SK-N-SH (cell line): ENCODE data around the gene CDC45. TPM values are rescaled to one million over a fixed set of nuclear protein-coding genes. Genes with fewer than 3 reads are reported as not detected.

Experiments
- CTCF ChIA-PET: fragments of 300-600, 350-600 bp; formaldehyde crosslinking; extraction: SDS; loops from one replicate; lab custom pipeline; 2021; lab: Yijun Ruan, JAX
- POLR2A ChIA-PET: fragments of 350-600 bp; sonication (Branson Sonifier 250); formaldehyde crosslinking; extraction: SDS; loops from one replicate; lab custom pipeline; 2020; ENCODE audit warnings: antibody characterized with exemption, inconsistent platforms; lab: Yijun Ruan, JAX
- DNase-seq: peaks from one replicate; pipeline ENCODE4 v3.0.0; 2012
- H2AFZ ChIP-seq: fragments of 200-600 bp; sonication (generic); 2 replicates; pipeline ENCODE4 v1.8.1; 2016; ENCODE audit warnings: antibody characterized with exemption, mild to moderate bottlenecking, low read depth
- H3F3A ChIP-seq: fragments of 200-600 bp; sonication (generic); replicated peaks from 2 replicates; pipeline ENCODE3; 2016; ENCODE audit warnings: antibody characterized with exemption, mild to moderate bottlenecking; ENCODE audit not compliant: insufficient read depth
- H3K27ac ChIP-seq, 2 experiments: fragments of 200-500 bp in 1 of 2; fragments of 200-600 bp in 1 of 2; sonication (Bioruptor generic) in 1 of 2; sonication (generic), shearing (Covaris generic) in 1 of 2; 2 replicates each; pipeline versions ENCODE4 v1.5.1 to v1.6.1; 2014 to 2016; ENCODE audit warnings: low read depth in 2 of 2, inconsistent platforms in 1 of 2, low read length in 1 of 2, mild to moderate bottlenecking in 1 of 2, mixed read lengths in 1 of 2
- H3K27me3 ChIP-seq: fragments of 200-600 bp; sonication (generic), shearing (Covaris generic); 2 replicates; pipeline ENCODE4 v1.6.1; 2016; ENCODE audit warnings: mixed run types; ENCODE audit not compliant: insufficient read depth
- H3K36me3 ChIP-seq, 2 experiments: fragments of 200-500 bp in 1 of 2; fragments of 200-600 bp in 1 of 2; sonication (Bioruptor generic) in 1 of 2; sonication (generic) in 1 of 2; replicated peaks in 1 of 2; 2 replicates each; pipeline versions ENCODE3 to v1.5.1; 2014 to 2016; ENCODE audit warnings: low read length in 1 of 2, mild to moderate bottlenecking in 1 of 2; ENCODE audit not compliant: insufficient read depth in 2 of 2, control insufficient read depth in 1 of 2
- H3K4me1 ChIP-seq, 2 experiments: fragments of 200-500 bp in 1 of 2; fragments of 200-600 bp in 1 of 2; sonication (Bioruptor generic) in 1 of 2; sonication (generic), shearing (Covaris generic) in 1 of 2; 2 replicates each; pipeline versions ENCODE4 v1.5.1 to v1.6.1; 2014 to 2016; ENCODE audit warnings: low read depth in 1 of 2, low read length in 1 of 2, mixed run types in 1 of 2; ENCODE audit not compliant: insufficient read depth in 2 of 2, control insufficient read depth in 1 of 2
- H3K4me2 ChIP-seq: fragments of 200-600 bp; sonication (generic), shearing (Covaris generic); 2 replicates; pipeline ENCODE4 v1.6.1; 2017; ENCODE audit warnings: mixed run types
- H3K4me3 ChIP-seq, 2 experiments: fragments of 200-500 bp in 1 of 2; fragments of 200-600 bp in 1 of 2; sonication (Bioruptor generic) in 1 of 2; sonication (generic), shearing (Covaris generic) in 1 of 2; 2 replicates each; pipeline versions ENCODE4 v1.5.1 to v1.8.1; 2014 to 2016; ENCODE audit warnings: low read depth in 2 of 2, inconsistent platforms in 1 of 2, low read length in 1 of 2, mild to moderate bottlenecking in 1 of 2, mixed read lengths in 1 of 2, moderate library complexity in 1 of 2
- H3K79me2 ChIP-seq: fragments of 200-600 bp; sonication (generic); 2 replicates; pipeline ENCODE4 v1.8.1; 2017; ENCODE audit warnings: mild to moderate bottlenecking; ENCODE audit not compliant: insufficient read depth
- H3K9ac ChIP-seq: fragments of 200-600 bp; sonication (generic); 2 replicates; pipeline ENCODE4 v1.6.1; 2017; ENCODE audit warnings: mixed run types
- H3K9me2 ChIP-seq: fragments of 200-600 bp; sonication (generic); 2 replicates; pipeline ENCODE4 v1.6.1; 2017; ENCODE audit warnings: mixed run types
- H3K9me3 ChIP-seq: fragments of 200-600 bp; sonication (generic); 2 replicates; pipeline ENCODE4 v1.6.1; 2017; ENCODE audit warnings: mixed run types, mild to moderate bottlenecking, moderate library complexity
- H4K20me1 ChIP-seq: fragments of 200-600 bp; sonication (generic); 2 replicates; pipeline ENCODE4 v1.6.1; 2017; ENCODE audit warnings: mild to moderate bottlenecking, mixed run types; ENCODE audit not compliant: insufficient read depth
- CHD2 ChIP-seq: fragments of 150-350 bp; IDR thresholded peaks from 2 replicates; pipeline ENCODE4 v1.6.1; 2018; ENCODE audit warnings: low read length; ENCODE audit not compliant: partially characterized antibody
- CTCF ChIP-seq: fragments of 200-600 bp; sonication (generic); IDR thresholded peaks from 2 replicates; pipeline ENCODE4 v1.6.1; 2017; ENCODE audit warnings: antibody characterized with exemption, mild to moderate bottlenecking, moderate library complexity
- ELF1 ChIP-seq: IDR thresholded peaks from 2 replicates; pipeline ENCODE4 v1.4.0; 2012
- FOXJ3 ChIP-seq: sonication (generic); formaldehyde crosslinking; IDR thresholded peaks from 2 replicates; pipeline ENCODE4 v1.5.1; 2020; ENCODE audit warnings: mild to moderate bottlenecking, missing genetic modification reagents
- GATA2 ChIP-seq: sonication (generic); formaldehyde crosslinking; IDR thresholded peaks from 2 replicates; pipeline ENCODE4 v1.5.0; 2020; ENCODE audit warnings: mild to moderate bottlenecking, missing genetic modification reagents
- IRF3 ChIP-seq: fragments of 150-350 bp; IDR thresholded peaks from 2 replicates; pipeline ENCODE4 v1.6.1; 2016; ENCODE audit warnings: mild to moderate bottlenecking, low read depth, low read length
- NFIC ChIP-seq: IDR thresholded peaks from 2 replicates; pipeline ENCODE4 v1.4.0; 2012; ENCODE audit warnings: borderline replicate concordance
- POLR2AphosphoS5 ChIP-seq: IDR thresholded peaks from 2 replicates; pipeline ENCODE4 v1.6.1; 2012; ENCODE audit warnings: low read depth, low read length
- RAD21 ChIP-seq: IDR thresholded peaks from 2 replicates; pipeline ENCODE4 v1.6.1; 2012; ENCODE audit warnings: mild to moderate bottlenecking, low read length
- SIN3A ChIP-seq: IDR thresholded peaks from 2 replicates; pipeline ENCODE4 v1.6.1; 2012; ENCODE audit warnings: low read depth, mild to moderate bottlenecking, low read length, moderate library complexity, borderline replicate concordance
- TCF12 ChIP-seq: IDR thresholded peaks from 2 replicates; pipeline ENCODE4 v1.4.0; 2012
- USF1 ChIP-seq: IDR thresholded peaks from 2 replicates; pipeline ENCODE4 v1.4.0; 2012; ENCODE audit warnings: low read depth, borderline replicate concordance
- ZBTB33 ChIP-seq: IDR thresholded peaks from 2 replicates; pipeline ENCODE4 v1.4.0; 2012; ENCODE audit warnings: low read depth, borderline replicate concordance
- WGBS: methylation state at CpG from one replicate; pipeline ENCODE4 v1.1.6; 2017; ENCODE audit warnings: low lambda C conversion rate; 5-methylcytosine and 5-hydroxymethylcytosine counted together
- polyA plus RNA-seq, 3 experiments: library from polyadenylated mRNA; depleted of rRNA; stranded (reverse); fragments of >200 nt; gene quantifications; 2 replicates each; pipeline ENCODE4 v1.2.3, GENCODE V29; 2012

The CDC45 gene
- polyA plus RNA-seq, 1 of the 3 experiments (the other 2 are of a cell fraction) = 23.6 TPM

GRCh38 chr22:19450363-19451175 lies 29.2 kb upstream of the CDC45 start:
- Histone ChIP-seq H2AFZ (no peak overlapping the region), H3K79me2 (peaks cover 20% of the 10 kb centered on the region), H3K4me2 (no peak overlapping the region), H3K36me3 (peaks cover 28 to 58% of the 10 kb centered on the region in 2 experiments), H3K4me1 (peaks cover 0 to 19% of the 10 kb centered on the region in 2 experiments; a peak in 1 of 4 replicates), H3K9me2 (no peaks in the 10 kb centered on the region), H3F3A (peaks cover 9% of the 10 kb centered on the region), H4K20me1 (no peaks in the 10 kb centered on the region), H3K9ac (no peak overlapping the region), H3K9me3 (no peaks in the 10 kb centered on the region), H3K27ac (no peak overlapping the region), H3K27me3 (no peaks in the 10 kb centered on the region), H3K4me3 (no peak overlapping the region)
- ChIA-PET CTCF (interaction anchor here (1.9 kb wide), 1 partner anchor 179 kb away, joined by 7 read pairs; no protein-coding TSS in a partner anchor), POLR2A (interaction anchor here (0.7 kb wide), 1 partner anchor 1423 kb away, joined by 3 read pairs; no protein-coding TSS in a partner anchor)
- no peak for TF ChIP-seq CTCF
- no peak for TF ChIP-seq GATA2 (CRISPR knock-in tag)
- no peak for TF ChIP-seq ELF1
- no peak for DNase-seq
- WGBS = 84% methylated on average over 8 of the region's 8 CpGs

GRCh38 chr22:19451570-19451969 lies 28.1 kb upstream of the CDC45 start:
- Histone ChIP-seq H3K4me2 (no peak overlapping the region), H3K36me3 (peaks cover 36 to 68% of the 10 kb centered on the region in 2 experiments), H3K9ac (no peak overlapping the region), H2AFZ (no peak overlapping the region), H3K9me2 (no peaks in the 10 kb centered on the region), H3K27me3 (no peaks in the 10 kb centered on the region), H3K79me2 (peaks cover 10% of the 10 kb centered on the region), H4K20me1 (no peaks in the 10 kb centered on the region), H3K4me3 (no peak overlapping the region), H3F3A (peaks cover 9% of the 10 kb centered on the region), H3K27ac (no peak overlapping the region), H3K9me3 (no peaks in the 10 kb centered on the region), H3K4me1 (peaks cover 0 to 15% of the 10 kb centered on the region in 2 experiments; a peak in 1 of 4 replicates)
- POLR2A ChIA-PET = interaction anchor here (0.6 to 0.7 kb wide), 2 partner anchors 26 to 1424 kb away, joined by 3 read pairs; no protein-coding TSS in a partner anchor
- TF ChIP-seq POLR2AphosphoS5 (no peak), NFIC (no peak), TCF12 (no peak), SIN3A (no peak), CHD2 (no peak), RAD21 (no peak)
- no peak for DNase-seq
- CTCF ChIA-PET = interaction anchor here (1.6 to 1.9 kb wide), 2 partner anchors 12 to 178 kb away, joined by 4 to 7 read pairs; no protein-coding TSS in a partner anchor
- 94% methylated on average over 4 of the region's 4 CpGs for WGBS

GRCh38 chr22:19453718-19454117 lies 26.0 kb upstream of the CDC45 start:
- H3K36me3 ChIP-seq = peaks cover 57 to 79% of the 10 kb centered on the region in 2 experiments
- no peaks in the 10 kb centered on the region for H3K27me3 ChIP-seq
- no peaks in the 10 kb centered on the region for H3K9me3 ChIP-seq
- H3F3A ChIP-seq = peaks cover 9% of the 10 kb centered on the region
- CTCF ChIA-PET = no interaction called here
- no peaks in the 10 kb centered on the region for H3K79me2 ChIP-seq
- no peaks in the 10 kb centered on the region for H3K9me2 ChIP-seq
- H3K27ac ChIP-seq = no peak overlapping the region
- no peaks in the 10 kb centered on the region for H4K20me1 ChIP-seq
- no peak for DNase-seq
- no peak overlapping the region for H3K4me2 ChIP-seq
- H3K4me3 ChIP-seq = no peak overlapping the region
- H2AFZ ChIP-seq = no peak overlapping the region
- H3K4me1 ChIP-seq = peaks cover 0 to 4% of the 10 kb centered on the region in 2 experiments; a peak in 1 of 4 replicates
- POLR2A ChIA-PET = no interaction called here
- WGBS = 95% methylated on average over 2 of the region's 5 CpGs
- no peak overlapping the region for H3K9ac ChIP-seq
- no peak for TF ChIP-seq POLR2AphosphoS5
- TF ChIP-seq RAD21 = no peak
- no peak for TF ChIP-seq ZBTB33
- no peak for TF ChIP-seq IRF3
- no peak for TF ChIP-seq NFIC
- no peak for TF ChIP-seq FOXJ3
- no peak for TF ChIP-seq USF1
